SW480 (cell line): ENCODE results near the gene RP9.

Experiments used
- DNase-seq: peaks from one replicate; pipeline ENCODE4 v3.0.0-alpha.2; 2016; ENCODE audit warnings: low spot score

Gene RP9

GRCh38 chr7:33109005-33109757 is at the start of gene RP9:
Gene RP9 (minus strand): TSS chr7:33109404. CDS start chr7:33109372, 32 bp downstream.
- DNase-seq = peak; percentile 94

GRCh38 chr7:33157781-33158180 is 48.6 kb upstream of the RP9 start:
- DNase-seq = no peak

- DNase-seq = no peak
Observed at GRCh38 chr7:33157311-33157710, 48.1 kb upstream of the RP9 start.

GRCh38 chr7:33156441-33156840 is 47.2 kb upstream of the RP9 start:
- no peak for DNase-seq

- no peak for DNase-seq
Observed at GRCh38 chr7:33155811-33156210, 46.6 kb upstream of the RP9 start.

GRCh38 chr7:33152087-33152486 is 42.9 kb upstream of the RP9 start:
- no peak for DNase-seq

GRCh38 chr7:33145156-33145555 is 36.0 kb upstream of the RP9 start:
- DNase-seq = no peak

- no peak for DNase-seq
Observed at GRCh38 chr7:33143996-33144718, 35.0 kb upstream of the RP9 start.

GRCh38 chr7:33142585-33142984 is 33.4 kb upstream of the RP9 start:
- no peak for DNase-seq

- DNase-seq = no peak
Observed at GRCh38 chr7:33137103-33137502, 27.9 kb upstream of the RP9 start.

- no peak for DNase-seq
Observed at GRCh38 chr7:33130184-33130583, 21.0 kb upstream of the RP9 start.

- DNase-seq = peak; percentile 30
Observed at GRCh38 chr7:33129806-33130153, 20.6 kb upstream of the RP9 start.

GRCh38 chr7:33128990-33129805 is 20.0 kb upstream of the RP9 start, which contains the start of gene BBS9:
Gene BBS9 (plus strand): TSS chr7:33129564. CDS start chr7:33146253, 16,689 bp downstream.
- DNase-seq = peak; percentile 97

- DNase-seq = no peak
Observed at GRCh38 chr7:33128631-33128989, 19.4 kb upstream of the RP9 start.

GRCh38 chr7:33127085-33127484 is 17.9 kb upstream of the RP9 start:
- DNase-seq = no peak

GRCh38 chr7:33118383-33118782 is 9.2 kb upstream of the RP9 start:
- no peak for DNase-seq

- no peak for DNase-seq
Observed at GRCh38 chr7:33114976-33115375, 5.8 kb upstream of the RP9 start.

- no peak for DNase-seq
Observed at GRCh38 chr7:33111614-33112013, 2.4 kb upstream of the RP9 start.

- peak; percentile 76 for DNase-seq
Observed at GRCh38 chr7:33109758-33110238, 594 bp upstream of the RP9 start.

GRCh38 chr7:33108554-33109004 is 625 bp downstream of the RP9 start:
- peak; percentile 65 for DNase-seq

- peak; percentile 80 for DNase-seq
Observed at GRCh38 chr7:33107136-33108066, 1.8 kb downstream of the RP9 start.
